GDM1 (cell line): Measurements from ENCODE around the gene CNOT10.
"Not testable (repeated sequence)": the region's sequence is repeated elsewhere in the genome, so short reads cannot be mapped to it uniquely, and the experiment has no call there.

Source experiments
- DNase-seq: peaks from one replicate; lab custom pipeline; 2025; lab: John Stamatoyannopoulos, UW

CNOT10 gene

GRCh38 chr3:32757618-32758374, 72.8 kb downstream of the CNOT10 start:
- no peak for DNase-seq

- no peak for DNase-seq
These were observed 73.4 kb downstream of the CNOT10 start for GRCh38 chr3:32758375-32758753.

- DNase-seq: peak; percentile 21
These were observed 74.4 kb downstream of the CNOT10 start for GRCh38 chr3:32759342-32759741.

DNA sequence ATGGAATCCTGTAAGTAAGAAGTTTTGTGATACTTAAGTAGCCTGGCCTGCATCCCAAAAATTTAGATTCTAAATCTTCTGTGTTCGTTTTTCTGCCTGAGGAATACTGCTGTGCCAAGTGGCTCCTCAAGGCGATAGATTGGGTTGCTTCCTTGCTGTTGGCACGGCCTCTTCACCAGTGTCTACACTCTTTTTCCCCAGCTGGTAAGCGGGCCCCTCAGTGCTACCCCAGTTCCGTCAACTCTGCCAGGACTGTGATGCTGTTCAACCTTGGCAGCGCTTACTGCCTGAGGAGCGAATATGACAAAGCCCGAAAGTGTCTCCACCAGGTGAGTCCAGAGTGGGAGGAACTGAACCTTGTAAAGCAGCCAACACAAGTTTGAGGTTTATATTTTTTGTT, 79.5 kb downstream of the CNOT10 start:
- no peak for DNase-seq

DNA sequence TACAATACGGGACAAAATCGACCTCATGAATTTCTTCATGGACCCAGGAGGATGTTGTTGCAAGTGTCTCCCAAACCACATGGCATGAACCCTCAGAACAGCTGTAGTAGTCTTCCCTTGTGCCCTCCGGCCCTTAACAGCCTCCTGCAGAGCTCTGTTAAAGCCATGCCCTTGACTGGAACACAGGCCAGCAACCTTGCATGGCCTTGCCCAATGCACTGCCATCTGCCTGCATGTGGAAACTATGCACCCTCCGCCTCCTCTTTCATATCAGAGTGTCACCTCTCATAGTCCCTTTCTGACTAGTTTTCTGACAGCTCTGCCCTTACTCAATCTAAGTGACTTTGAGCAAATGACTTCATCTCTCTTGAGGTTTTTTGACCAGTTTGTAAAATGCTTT, 93.4 kb downstream of the CNOT10 start:
- no peak for DNase-seq

- DNase-seq: no peak
These were observed 95.2 kb downstream of the CNOT10 start for GRCh38 chr3:32780071-32780734.

DNA sequence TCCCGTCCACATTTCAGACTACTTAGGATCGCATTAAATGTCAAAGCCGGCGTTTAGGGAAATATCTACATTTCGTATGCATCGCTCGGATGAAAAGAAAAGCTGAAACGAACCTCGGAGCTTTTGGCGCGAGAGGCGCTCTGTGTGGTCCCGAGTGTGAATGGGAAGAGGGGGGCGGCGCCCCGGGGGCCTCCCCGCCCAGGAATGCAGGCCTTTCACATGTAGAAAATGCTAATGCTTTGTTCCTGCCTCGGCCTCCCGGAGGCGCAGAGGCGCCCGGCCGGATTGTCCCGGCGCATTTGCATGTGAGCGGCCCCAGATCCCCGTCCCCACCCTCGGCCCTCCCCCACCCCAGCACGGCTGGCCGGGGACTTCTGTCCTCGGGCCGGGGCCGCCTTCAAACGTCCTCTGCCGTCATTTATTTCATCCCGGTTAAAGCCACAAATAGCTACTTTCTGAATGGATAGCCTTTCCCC, 95.8 kb downstream of the CNOT10 start:
- DNase-seq: no peak

DNA sequence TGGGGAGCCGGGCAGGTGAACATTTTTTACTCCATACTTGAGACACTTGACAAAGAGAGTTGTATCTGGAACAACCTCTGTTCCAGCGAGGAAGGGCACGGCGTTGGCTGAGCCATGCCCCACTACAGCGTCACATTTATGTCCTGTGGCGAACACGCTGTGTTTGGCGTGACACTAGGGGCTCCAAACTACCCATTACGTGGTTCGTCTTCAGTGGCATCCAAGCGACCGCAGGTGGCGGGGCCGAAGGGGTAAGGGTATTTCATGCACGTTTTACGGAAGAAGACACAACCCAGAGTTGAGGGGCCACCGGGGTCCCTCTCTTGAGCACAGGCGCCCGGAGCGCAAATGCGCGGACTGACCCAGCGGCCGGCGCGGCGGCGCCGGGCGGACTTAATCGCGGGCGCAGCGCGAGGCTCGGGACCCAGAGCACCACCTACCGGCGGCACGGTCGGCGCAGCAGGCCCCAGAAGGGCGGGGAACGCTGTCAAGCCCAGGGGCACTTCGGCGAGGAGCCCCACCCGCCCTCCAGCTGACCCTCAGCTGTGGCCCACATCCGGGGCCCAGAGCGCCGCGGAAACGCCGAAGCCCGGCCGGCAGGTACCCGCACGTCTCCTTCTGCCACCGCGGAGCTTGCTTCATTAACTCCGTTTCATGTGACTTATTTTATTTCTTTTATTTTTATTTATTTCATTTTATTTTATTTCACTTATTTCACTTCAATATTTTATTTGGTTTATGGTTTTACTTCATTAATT, 96.4 kb downstream of the CNOT10 start:
- peak; percentile 56 for DNase-seq

GRCh38 chr3:32781969-32782270, 96.9 kb downstream of the CNOT10 start:
- DNase-seq: not testable (repeated sequence)

DNA sequence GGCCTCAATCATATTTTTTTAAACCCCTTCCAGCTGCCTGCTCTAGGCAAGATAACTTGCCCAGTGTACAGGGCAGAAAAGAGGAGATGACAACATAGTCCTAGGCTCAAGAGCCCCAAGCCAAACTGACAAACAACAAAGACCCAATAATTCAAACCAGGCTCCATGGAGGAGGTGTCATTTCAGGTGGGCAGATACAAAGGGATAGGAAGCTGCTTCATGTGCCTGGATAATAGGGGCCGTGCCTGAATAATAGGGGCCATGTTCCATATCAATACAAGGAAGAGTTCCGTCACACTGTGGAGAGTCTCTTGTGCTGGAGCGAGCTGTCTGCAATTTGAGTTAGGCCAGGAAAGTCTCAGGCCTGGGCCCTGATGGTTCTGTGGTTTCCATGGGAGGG, 97.4 kb downstream of the CNOT10 start:
- no peak for DNase-seq

DNA sequence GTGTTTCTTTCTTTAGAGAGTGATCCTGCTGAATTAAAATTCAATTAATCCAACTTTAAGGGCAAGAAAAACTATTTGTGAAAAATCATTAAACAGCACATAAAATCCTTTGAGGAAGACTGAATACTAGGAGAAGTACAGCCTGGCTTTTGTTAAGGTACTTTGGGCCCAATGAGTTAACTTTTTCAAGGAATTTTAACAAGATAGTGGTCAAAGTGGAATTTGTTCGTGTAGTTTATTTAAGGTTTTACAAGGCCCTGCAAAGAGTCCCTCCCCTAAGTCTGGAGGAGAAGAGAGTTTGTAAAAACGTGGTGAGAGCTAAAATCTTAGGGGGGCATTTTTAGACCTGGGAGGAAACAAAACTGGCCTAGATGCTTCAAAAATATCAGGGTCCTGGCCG, 106.8 kb downstream of the CNOT10 start:
- no peak for DNase-seq

DNA sequence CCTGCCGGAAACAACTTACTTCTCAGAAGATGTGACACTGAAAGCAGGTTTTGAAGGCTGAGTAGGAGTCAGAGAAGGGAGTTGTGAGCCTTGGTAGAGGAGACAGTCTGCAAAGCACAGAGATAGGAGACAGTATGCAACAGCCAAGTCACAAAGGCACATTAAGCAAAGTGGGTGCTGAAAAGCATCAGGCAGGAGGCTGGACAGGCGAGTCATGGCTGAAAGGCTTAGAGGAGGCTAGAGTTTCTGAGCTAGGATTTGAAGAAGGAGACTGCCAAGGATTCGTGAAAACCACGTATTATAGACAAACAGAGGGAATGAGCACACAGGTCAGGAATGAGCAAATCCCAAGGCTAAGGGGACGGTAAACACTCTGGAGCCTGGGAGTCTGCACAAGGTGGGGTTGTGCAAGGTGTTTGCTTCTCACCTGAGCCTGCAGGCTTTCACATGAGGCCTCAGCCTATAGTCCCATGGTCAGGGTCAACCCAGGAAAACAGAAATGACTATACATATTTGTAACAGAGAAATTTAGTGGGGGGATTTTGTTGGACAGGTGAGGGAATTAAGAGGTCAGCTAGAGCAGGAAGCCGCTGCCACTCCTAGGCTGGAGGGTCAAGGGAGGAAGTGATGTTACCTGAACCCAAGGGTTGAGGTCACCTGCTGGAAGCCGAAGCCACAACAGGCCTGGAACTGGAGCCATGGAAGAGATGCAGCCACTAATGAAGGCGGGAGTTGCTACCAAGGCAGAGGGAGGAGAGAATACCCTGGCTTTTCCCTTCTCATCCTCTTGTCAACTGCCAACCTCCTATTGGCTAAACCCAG, 109.7 kb downstream of the CNOT10 start:
- DNase-seq: no peak

DNA sequence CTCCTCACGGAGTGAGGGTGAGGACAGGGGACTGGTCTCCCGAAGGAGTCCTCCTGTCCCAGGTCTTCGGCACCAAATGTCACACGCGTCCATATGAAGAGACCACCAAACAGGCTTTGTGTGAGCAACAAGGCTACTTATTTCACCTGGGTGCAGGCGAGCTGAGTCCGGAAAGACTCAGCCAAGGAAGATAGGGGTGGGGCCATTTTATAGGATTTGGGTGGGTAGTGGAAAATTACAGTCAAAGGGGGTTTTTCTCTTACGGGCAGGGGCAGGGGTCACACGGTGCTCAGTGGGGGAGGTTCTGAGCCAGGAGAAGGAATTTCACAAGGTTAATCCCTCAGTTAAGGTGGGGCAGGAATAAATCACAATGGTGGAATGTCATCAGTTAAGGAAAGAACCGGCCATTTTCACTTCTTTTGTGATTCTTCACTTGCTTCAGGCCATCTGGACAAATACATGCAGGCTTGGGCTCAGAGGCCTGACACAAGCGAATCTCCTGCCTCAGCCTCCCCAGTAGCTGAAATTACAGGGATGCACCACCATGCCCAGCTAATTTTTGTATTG, 111.5 kb downstream of the CNOT10 start:
- DNase-seq: not testable (repeated sequence)

- no peak for DNase-seq
These were observed 112.8 kb downstream of the CNOT10 start for GRCh38 chr3:32797776-32798175.

- not testable (repeated sequence) for DNase-seq
These were observed 116.5 kb downstream of the CNOT10 start for GRCh38 chr3:32801440-32801839.

GRCh38 chr3:32813180-32813579, 128.2 kb downstream of the CNOT10 start:
- DNase-seq: no peak

GRCh38 chr3:32814361-32814760, 129.4 kb downstream of the CNOT10 start:
- DNase-seq: peak; percentile 88

- DNase-seq: no peak
These were observed 131.0 kb downstream of the CNOT10 start for GRCh38 chr3:32815841-32816438.

DNA sequence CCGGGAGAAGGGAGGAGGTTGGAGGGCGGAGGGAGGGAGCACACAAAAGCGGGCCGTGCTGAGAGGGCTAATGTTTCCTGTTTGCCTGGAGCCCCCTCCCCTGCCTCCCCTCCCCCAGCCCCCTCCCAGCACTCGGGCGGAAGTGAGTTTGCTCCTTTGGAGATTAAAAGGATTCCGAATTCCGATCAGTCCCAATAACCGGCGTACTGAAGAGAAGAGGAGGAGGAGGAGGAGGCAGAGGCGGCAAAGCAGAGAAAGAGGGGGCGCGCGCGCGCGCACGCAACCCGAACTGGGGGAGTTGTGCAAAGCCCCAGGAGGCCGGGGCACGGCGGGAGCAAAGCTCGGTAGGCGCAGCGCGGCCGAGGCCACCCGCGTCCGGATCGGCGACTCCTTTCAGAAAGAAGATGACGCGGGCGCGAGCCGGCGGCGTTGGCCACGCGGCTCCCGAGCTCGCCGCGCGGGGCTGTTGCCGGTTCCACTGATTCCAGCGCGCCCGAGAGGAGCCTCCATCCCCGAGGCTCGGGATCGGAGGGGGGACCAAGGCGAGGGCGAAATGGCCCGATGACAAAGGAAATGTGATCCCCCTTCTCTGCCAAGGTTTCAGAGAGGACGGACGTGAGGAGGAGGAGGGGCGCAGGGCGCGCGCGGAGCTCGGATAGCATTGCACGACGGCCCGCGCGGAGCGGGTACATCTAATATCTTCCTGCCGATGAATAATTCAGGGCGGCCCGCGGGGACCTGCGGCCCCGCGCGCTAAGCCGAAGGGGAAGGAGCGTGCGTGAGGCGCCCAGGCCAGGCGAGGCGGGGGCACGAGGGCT, 131.7 kb downstream of the CNOT10 start:
- DNase-seq: peak; percentile 57

DNA sequence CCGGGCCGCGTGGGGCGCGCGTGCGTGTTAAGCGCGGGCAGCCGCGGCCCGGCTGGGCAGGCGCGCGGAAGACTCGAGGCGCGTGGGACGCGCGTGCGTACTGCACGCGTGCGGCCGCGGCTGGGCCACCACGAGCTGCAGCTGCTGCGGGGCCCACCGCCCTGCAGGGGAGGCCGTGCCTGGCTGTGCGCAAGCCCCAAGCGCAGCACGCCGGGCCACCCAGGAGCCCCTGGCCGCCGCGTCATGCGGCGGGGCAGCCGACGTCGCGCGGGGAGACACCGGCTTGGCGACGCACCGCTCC, 132.2 kb downstream of the CNOT10 start:
- DNase-seq: peak; percentile 74
